Chondrocyte (in vitro differentiated cells): ENCODE data around the gene AMH. TPM values are rescaled to one million over a fixed set of nuclear protein-coding genes. Genes with fewer than 3 reads are reported as not detected.

Experiments used
- DNase-seq: peaks from one replicate; pipeline ENCODE4 v3.0.0; 2021; ENCODE audit warnings: mixed read lengths, low spot score
- H3K27ac Mint-ChIP-seq: one replicate; pipeline ENCODE4 v1.8.0; 2021; ENCODE audit warnings: mild to moderate bottlenecking, moderate library complexity, mixed read lengths; ENCODE audit not compliant: unreplicated experiment
- H3K27me3 Mint-ChIP-seq: 2 replicates; pipeline ENCODE4 v1.8.0; 2021; ENCODE audit warnings: low read depth, mixed read lengths
- H3K36me3 Mint-ChIP-seq: 2 replicates; pipeline ENCODE4 v1.8.0; 2021; ENCODE audit warnings: low read depth, mixed read lengths
- H3K4me1 Mint-ChIP-seq: 2 replicates; pipeline ENCODE4 v1.8.0; 2021; ENCODE audit warnings: low read depth, mild to moderate bottlenecking, mixed read lengths
- H3K4me3 Mint-ChIP-seq: one replicate; pipeline ENCODE4 v1.8.0; 2021; ENCODE audit warnings: mild to moderate bottlenecking, moderate library complexity, mixed read lengths; ENCODE audit not compliant: unreplicated experiment
- H3K9me3 Mint-ChIP-seq: 2 replicates; pipeline ENCODE4 v1.8.0; 2021; ENCODE audit warnings: low read depth, mixed read lengths
- CTCF ChIP-seq: fragments of 200-600 bp; sonication (generic); IDR thresholded peaks from 2 replicates; pipeline ENCODE4 v1.5.0; 2021; ENCODE audit warnings: antibody characterized with exemption, mild to moderate bottlenecking, moderate library complexity
- total RNA-seq: library from RNA; stranded (reverse); gene quantifications from 3 replicates; pipeline ENCODE4 v1.2.1, GENCODE V29; 2021

The AMH gene
- total RNA-seq, 1 donor from 2014 or later, result 10.8 TPM

GRCh38 chr19:2274931-2275535, 25.9 kb downstream of the AMH start:
- DNase-seq, result no peak
- Mint-ChIP-seq H3K4me3 (peak overlapping the region; percentile 36), H3K27ac (peak overlapping the region; percentile 70), H3K36me3 (peaks cover 14% of the 10 kb centered on the region), H3K27me3 (no peaks in the 10 kb centered on the region), H3K4me1 (peaks cover 33% of the 10 kb centered on the region), H3K9me3 (no peaks in the 10 kb centered on the region)
- TF ChIP-seq CTCF, result peak; percentile 78

GRCh38 chr19:2275588-2276428, 26.7 kb downstream of the AMH start:
- Mint-ChIP-seq H3K36me3 (peaks cover 14% of the 10 kb centered on the region), H3K4me3 (no peak overlapping the region), H3K27ac (no peak overlapping the region), H3K4me1 (peaks cover 33% of the 10 kb centered on the region), H3K9me3 (no peaks in the 10 kb centered on the region), H3K27me3 (no peaks in the 10 kb centered on the region)
- no peak for TF ChIP-seq CTCF
- no peak for DNase-seq

GRCh38 chr19:2276429-2276986, 27.4 kb downstream of the AMH start:
- H3K9me3 Mint-ChIP-seq, result no peaks in the 10 kb centered on the region
- H3K27me3 Mint-ChIP-seq, result no peaks in the 10 kb centered on the region
- no peak for TF ChIP-seq CTCF
- peaks cover 12% of the 10 kb centered on the region for H3K36me3 Mint-ChIP-seq
- H3K4me3 Mint-ChIP-seq, result no peak overlapping the region
- DNase-seq, result no peak
- H3K4me1 Mint-ChIP-seq, result peaks cover 31% of the 10 kb centered on the region
- no peak overlapping the region for H3K27ac Mint-ChIP-seq

- Mint-ChIP-seq H3K4me1 (peaks cover 32% of the 10 kb centered on the region), H3K9me3 (no peaks in the 10 kb centered on the region), H3K36me3 (peaks cover 8% of the 10 kb centered on the region), H3K27ac (no peak overlapping the region), H3K4me3 (no peak overlapping the region), H3K27me3 (no peaks in the 10 kb centered on the region)
- TF ChIP-seq CTCF, result no peak
- no peak for DNase-seq
These were observed 28.0 kb downstream of the AMH start for GRCh38 chr19:2277138-2277537.

- no peak overlapping the region for H3K4me3 Mint-ChIP-seq
- H3K4me1 Mint-ChIP-seq, result peaks cover 30% of the 10 kb centered on the region
- H3K27me3 Mint-ChIP-seq, result no peaks in the 10 kb centered on the region
- no peak overlapping the region for H3K27ac Mint-ChIP-seq
- no peak for TF ChIP-seq CTCF
- no peaks in the 10 kb centered on the region for H3K9me3 Mint-ChIP-seq
- H3K36me3 Mint-ChIP-seq, result peaks cover 6% of the 10 kb centered on the region
- no peak for DNase-seq
These were observed 29.5 kb downstream of the AMH start for GRCh38 chr19:2278459-2279158.
